NCI-H526 treated with DMSO at 0.1 percent for 48 hours (cell line): ENCODE measurements around the gene ELK1.
"Not testable (repeated sequence)": the region's sequence is repeated elsewhere in the genome, so short reads cannot be mapped to it uniquely, and the experiment has no call there.

Experiments used
- DNase-seq: peaks from one replicate; lab custom pipeline; 2025; lab: John Stamatoyannopoulos, UW

Gene ELK1

DNA sequence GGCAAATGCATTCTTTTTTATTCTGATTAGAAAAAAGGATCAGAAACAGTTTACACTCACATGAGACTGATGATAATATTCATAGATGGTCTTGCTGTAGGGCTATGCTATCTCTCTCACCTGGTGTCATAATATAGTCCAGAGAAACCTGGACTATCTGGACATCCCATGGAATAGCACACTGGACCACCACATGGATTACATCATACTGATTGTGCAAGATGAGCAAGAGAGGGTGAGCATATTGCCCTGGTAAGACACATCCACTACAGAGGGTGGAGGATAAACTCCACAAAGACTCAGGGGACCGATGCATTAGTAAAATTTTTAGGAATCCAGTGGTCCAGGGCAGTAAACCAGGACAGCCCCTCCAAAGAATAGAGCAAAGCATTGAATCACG lies 38.9 kb downstream of the ELK1 start:
- DNase-seq, result no peak

GRCh38 chrX:47610511-47610910 lies 39.9 kb downstream of the ELK1 start:
- no peak for DNase-seq

DNA sequence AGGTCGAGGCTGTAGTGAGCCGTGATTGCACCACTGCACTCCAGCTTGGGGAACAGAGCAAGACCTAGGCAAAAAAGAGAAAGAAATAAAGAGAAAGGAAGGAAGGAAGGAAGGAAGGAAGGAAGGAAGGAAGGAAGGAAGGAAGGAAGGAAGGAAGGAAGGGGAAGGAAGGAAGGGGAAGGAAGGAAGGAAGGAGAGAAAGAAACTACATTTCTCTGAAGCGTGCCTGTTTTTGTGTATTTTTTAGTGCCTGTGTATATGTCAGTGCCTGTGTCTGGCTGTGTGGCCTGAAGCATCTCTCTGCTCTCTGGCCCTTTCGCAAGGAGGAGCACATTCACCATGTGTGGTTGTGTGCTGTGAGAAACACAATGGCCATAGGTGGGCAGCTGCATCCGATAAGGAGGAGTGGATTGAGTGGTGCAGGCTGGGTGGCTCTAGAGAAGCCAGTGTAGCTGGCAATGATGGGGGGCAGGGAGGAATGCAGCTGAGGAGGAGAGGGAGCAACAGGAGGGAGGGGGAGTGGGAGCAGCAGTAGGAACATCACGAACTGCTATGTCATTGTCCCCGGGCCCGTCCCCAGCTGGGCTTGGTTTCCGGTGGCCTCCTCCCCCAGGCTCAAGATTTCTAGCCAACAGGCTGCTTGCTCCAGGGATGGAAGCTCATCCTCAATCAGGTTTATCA lies 42.1 kb downstream of the ELK1 start:
- no peak for DNase-seq

GRCh38 chrX:47607091-47607490 lies 43.3 kb downstream of the ELK1 start:
- DNase-seq, result no peak

- DNase-seq, result no peak
Observed at GRCh38 chrX:47605024-47605423, 45.3 kb downstream of the ELK1 start.

DNA sequence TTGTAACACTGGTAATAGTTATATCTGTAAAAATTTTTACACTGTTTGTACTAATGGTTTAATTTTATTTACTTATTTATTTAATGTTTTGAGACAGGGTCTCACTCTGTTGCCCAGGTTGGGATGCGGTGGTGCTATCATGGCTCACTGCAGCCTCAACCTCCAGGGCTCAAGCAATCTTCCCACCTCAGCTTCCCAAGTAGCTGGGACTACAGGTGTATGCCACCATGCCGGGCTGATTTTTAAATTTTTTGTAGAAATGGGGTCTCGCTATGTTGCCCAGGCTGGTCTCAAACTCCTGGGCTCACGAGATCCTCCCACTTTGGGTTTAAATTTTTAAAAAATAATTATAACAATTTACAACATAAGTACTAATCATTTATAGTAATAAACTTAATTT lies 47.2 kb downstream of the ELK1 start:
- not testable (repeated sequence) for DNase-seq

- no peak for DNase-seq
Observed at GRCh38 chrX:47597222-47597621, 53.1 kb downstream of the ELK1 start.

GRCh38 chrX:47596256-47596655 lies 54.1 kb downstream of the ELK1 start:
- DNase-seq, result no peak

GRCh38 chrX:47595716-47596251 lies 54.6 kb downstream of the ELK1 start:
- DNase-seq, result no peak

DNA sequence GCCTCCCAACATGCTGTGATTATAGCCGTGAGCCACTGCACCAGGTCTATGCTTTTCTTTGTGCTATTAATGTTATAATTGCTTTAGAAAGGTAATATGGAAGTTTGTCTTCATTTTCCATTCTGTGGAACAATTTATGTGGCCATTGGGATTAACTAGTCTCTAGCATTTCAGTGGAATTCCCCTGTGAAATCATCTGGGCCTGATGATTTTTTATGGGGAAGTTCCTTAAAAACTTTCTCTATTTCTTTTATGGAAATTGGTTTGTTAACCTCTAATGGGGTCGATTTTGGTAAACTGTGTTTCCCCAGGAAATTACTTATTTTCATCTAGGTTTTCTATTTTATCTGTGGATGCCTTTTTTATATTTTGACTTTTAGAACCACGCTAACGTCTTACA lies 56.8 kb downstream of the ELK1 start:
- no peak for DNase-seq

DNA sequence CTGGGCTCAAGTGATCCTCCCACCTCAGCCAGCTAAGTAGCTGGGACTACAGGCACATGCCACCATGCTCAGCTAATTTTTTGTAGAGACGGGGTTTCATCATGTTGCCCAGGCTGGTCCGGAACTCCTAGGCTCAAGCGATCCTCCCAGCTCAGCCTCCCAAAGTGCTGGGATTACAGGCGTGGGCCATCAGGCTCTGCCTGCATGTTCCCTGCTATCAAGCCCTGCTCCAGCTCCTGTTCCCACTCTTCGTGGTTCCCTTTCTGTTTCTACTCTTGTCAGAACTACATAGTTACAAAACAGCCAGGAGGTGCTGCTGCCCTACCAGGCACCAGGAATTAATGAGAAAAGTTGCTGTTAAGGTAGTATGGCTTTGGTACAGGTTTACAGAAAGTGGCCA lies 59.4 kb downstream of the ELK1 start:
- no peak for DNase-seq

- no peak for DNase-seq
Observed at GRCh38 chrX:47587906-47588735, 62.2 kb downstream of the ELK1 start.

DNA sequence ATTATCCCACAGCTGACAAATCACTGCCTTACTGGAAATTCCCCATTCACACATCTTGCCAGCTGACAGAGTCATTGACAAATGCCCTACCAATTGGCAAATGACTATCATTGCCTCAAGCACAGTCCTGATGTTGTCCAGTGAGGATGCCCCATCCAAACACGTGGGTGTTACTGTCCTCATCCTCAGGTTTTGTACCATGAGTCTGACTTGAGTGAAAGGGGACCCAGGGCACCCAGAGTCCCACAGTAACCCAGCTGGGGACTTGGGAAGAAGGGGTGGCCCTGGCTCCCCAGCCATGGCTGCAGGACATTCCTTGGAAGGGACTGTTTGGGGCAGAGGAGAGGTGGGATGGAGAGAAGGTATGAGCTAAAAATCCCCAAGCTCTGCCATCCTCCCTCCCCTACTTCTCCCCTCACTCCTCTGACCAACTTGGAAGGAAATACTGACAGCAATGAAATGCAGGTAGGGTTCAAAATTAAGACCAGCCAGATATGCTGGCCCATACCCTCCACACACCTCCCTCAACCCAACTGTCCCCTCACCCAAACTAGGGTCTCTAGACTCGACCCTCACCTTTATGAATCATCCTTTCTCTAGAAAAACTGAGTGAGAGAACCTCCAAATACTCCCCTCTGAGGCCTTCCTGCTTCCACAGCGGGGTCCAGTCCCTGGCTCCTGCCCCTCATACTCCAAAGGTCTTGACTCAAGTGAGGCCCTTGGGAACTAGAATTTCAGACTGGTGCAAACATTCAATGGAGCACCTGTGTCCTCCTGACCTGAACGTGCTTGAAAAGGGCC lies 63.1 kb downstream of the ELK1 start:
- DNase-seq, result no peak

DNA sequence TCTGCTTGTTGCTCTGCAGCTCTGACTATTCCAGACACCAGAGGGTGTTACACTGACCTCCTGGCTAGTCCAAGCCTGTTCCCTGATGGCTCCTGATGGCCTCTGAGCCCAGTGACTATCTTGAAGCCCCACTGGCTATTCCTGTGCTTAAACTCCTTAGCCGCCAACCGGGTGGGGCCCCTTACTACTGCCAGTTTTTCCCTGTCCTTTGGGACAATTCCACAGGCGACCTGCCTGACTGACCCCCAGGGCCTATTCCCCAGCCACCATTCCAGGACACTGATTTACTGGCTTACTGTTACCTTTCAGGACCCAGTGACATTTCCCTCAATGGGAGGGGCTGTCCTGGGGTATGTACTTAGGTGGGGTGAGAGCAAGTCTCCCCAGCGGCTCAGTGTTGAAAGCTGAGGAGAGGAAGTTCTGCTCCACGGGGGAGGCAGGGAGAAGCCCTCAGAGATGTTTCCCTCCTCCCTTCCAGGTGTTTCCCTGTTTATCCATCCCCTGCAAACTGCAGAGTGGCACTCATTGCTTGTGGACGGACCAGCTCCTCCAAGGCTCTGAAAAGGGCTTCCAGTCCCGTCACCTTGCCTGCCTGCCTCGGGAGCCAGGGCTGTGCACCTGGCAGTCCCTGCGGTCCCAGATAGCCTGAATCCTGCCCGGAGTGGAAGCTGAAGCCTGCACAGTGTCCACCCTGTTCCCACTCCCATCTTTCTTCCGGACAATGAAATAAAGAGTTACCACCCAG lies 64.1 kb downstream of the ELK1 start:
- DNase-seq, result no peak
